HG03039 (cell line): Measurements from ENCODE around the gene NCAPG.

ENCODE experiments used
- ATAC-seq: cut with Tn5 transposase; IDR thresholded peaks from one replicate; pipeline ENCODE4 v1.9.1; 2021; ENCODE audit warnings: mild to moderate bottlenecking, moderate library complexity; ENCODE audit not compliant: unreplicated experiment

NCAPG gene

DNA sequence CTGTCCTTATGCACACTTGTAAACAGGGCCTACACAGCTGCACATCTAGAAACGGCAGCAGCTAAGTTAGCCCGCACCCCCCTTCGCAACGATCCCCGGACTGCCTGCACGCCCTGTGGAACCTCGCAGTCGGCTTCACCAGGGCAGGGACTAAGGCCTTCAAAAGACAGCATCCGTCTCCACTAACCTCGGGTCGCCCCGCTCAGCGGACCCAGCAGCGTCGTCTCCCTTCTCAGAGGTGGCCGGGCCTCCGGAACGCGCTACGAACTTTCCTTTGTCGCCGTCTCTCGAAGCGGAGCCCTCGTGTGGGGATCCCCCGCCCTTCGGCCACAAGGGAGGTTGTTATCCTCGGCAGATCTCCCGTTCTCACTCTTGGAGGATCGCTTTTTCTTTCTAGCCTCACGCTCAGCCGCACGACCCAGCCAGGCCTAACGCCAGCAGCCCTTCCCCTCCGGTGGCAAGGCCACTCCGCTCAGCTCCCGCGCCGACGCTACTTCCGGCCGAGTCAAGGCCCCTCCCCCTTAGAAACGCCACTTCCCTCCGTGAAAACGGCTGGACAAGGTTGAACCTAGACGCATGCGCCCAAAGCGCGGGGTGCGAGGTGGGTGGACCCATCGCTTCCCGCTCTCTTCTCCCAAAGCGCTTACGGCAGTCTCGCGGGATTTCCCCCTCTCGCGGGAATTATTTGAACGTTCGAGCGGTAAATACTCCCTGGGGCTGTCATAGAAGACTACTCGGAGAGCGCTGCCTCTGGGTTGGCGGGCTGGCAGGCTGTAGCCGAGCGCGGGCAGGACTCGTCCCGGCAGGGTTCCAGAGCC is at the start of gene NCAPG, which contains the start of gene DCAF16:
Gene NCAPG (plus strand): TSS at position 720 of the 818 bp plus-strand sequence. CDS start 99 bp downstream, outside the sequence.
Gene DCAF16 (minus strand): TSS at position 498 of the 818 bp plus-strand sequence. CDS start 6,616 bp downstream, outside the sequence.
- peak; percentile 90 for ATAC-seq

DNA sequence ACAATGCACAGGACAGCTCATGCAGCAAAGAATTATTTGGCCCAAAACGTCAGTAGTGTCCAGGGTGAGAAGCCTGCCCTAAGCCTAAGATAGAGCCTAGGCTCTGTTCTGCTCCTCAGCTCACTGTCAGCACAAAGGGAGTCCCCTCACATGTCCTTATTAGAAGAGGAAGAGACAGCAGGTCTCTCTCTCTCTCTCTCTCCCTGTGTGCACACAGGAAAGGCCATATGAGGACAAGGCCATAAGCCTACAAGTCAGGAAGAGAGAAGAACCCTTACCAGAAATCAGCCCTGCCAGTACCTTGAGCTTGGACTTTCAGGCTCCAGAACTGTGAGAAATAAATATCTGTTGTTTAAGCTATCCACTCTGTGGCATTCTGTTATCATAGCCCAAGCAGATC is 49.7 kb upstream of the NCAPG start:
- no peak for ATAC-seq

DNA sequence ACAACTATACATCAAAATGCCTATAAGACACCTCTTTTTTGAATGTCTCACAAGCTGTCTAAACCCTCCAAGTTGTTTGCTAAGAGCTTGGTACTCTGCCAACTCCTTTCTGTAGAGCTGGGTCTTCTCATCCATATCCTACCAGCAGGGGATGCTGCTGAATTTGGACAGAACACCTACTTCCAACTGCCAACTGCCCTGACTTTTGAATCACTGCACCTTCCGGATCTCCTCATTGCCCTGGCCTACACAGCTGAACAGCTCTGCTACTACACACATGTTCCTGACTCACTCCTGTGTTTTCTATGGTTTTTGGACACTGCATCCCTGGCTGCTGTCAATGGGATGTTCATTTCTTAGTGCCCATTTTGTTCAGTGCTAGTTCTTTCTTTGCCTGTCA is 48.1 kb upstream of the NCAPG start:
- no peak for ATAC-seq

GRCh38 chr4:17763416-17763815 is 47.4 kb upstream of the NCAPG start:
- no peak for ATAC-seq

DNA sequence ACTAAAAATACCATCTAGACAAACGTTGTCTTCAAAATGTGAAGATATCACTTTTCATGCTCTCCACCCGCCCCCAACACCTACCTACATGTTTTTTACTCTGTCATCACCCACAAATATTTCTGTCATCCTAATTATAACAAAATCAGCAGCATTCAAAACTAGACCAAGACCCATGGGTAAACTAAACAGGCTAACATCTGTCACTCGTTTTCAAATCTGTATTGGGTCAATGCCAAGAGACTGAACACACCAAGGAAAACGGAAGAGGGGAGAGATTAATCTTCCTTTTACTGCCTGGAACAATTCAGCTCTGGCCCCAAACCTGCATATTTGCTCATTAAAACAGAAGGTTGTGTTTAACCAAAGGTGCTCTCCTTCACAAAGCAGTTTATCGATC is 46.8 kb upstream of the NCAPG start:
- ATAC-seq: no peak

DNA sequence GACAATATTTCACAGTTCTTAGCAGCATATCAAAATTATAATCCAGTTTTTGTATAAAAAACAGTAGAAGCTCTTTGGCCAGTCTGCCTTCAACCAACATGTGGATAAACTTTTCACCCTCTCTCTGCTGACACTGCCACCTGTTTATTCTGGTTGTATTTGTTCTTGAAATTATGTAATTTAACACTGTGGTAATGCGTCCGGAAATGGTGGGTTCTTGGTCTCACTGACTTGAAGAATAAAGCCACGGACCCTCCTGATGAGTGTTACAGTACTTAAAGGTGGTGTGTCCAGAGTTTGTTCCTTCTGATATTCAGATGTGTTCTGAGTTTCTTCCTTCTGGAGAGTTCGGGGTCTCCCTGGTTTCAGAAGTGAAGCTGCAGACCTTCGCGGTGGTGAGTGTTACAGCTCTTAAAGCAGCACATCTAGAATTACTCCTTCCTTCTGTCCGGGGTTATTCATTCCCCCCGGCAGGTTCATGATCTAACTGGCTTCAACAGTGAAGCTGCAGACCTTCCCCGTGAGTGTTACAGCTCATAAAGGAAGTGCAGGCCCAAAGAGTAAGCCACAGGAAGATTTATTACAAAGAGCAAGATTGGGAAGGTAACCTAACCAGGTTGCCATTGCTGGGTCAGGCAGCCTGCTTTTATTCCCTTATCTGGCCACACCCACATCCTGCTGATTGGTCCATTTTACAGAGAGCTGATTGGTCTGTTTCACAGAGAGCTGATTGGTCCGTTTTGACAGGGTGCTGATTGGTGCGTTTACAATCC is 45.1 kb upstream of the NCAPG start:
- ATAC-seq: no peak

GRCh38 chr4:17766826-17767458 is 43.8 kb upstream of the NCAPG start:
- ATAC-seq: no peak

DNA sequence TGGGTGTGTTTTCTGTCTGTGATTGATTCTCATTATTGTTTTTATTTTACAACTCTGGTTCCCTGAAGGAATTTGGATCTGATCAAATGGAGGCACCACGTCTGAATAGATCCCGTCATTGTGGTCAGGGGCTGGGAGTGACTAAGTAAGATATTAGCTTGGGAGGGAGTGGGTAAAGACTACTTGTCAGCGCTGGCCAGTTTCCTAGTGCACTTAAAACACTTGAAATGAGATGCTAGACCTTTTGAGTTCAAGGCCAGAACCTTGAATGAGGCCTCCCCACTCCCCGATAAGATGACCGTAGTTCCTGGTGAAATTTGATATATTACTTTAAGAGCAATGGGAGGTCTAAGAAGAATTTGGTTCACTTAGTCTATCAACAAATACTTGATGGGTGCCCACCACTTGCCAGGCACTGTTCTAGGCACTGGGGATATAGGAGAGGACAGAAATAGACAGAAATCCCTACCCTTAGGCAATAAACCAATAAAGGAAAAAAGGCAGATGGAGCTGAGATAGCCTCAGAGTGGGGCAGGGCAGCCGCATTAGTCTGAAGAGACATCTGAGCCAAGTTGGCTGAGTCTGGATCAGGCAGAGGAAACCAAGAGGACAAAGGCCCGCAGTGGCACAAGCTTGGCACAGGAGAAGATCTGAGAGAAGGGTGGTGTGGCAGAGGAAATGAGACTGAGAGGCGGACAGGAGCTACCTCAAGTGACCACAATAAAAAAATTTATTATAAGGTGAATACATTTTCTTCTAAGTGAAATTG is 41.2 kb upstream of the NCAPG start:
- ATAC-seq: no peak

GRCh38 chr4:17770845-17771244 is 39.9 kb upstream of the NCAPG start:
- no peak for ATAC-seq

DNA sequence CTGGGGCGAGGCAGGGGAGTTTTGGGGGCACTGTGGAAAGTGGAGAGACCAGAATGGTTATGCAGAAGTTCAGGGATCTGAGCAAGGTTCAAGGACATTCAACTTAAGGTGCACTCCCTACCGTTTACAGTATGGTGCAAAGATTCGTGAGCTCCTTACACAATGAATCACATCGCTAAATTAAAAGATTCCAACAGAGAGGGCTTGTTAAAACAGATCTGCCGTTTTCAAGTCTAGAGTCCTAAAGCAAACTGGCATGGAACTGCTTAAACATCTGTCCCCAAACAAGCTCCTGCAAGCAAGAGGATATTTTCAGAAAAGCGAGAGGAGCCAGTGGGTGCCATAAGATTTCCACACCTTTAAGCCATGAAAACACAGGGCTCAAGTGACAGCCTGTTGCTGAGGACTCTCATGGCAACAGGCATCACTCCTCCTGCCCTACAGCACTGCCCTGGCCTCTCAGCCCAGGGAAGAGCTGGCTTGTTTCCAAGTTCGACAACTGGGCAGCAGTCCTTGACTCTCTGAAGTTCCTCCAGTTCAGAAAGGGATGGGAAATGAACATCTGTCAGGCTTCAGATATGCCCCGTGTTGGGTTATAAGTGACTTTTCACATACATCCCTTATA is 39.4 kb upstream of the NCAPG start:
- ATAC-seq: no peak

DNA sequence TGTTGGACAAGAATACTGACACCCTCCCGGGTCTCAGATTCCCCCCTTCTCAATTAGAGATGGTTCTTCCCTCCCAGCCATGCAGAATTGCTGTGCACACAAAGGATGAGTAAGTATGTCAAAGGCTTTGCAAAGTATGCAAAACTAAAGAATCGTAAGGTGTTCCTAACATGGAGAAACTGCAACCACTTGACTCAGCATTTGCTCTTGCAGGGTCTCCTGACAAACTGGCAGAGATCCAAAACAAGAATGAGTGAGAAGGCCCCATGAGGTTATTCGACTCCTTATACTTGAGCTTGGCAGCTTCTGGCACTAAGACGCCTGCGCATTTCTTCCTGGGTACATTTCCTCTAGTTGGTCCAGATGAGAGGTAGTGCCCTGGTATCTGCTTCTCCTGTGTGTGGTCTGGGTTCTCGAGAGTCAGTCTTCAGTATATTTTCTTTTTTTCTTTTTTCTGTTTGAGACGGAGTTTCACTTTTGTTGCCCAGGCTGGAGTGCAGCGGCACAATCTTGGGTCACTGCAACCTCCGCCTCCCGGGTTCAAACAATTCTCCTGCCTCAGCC is 37.6 kb upstream of the NCAPG start:
- ATAC-seq: no peak

GRCh38 chr4:17778431-17778830 is 32.3 kb upstream of the NCAPG start:
- ATAC-seq: no peak

- ATAC-seq: no peak
Measured at GRCh38 chr4:17780501-17781299, 30.1 kb upstream of the NCAPG start.

DNA sequence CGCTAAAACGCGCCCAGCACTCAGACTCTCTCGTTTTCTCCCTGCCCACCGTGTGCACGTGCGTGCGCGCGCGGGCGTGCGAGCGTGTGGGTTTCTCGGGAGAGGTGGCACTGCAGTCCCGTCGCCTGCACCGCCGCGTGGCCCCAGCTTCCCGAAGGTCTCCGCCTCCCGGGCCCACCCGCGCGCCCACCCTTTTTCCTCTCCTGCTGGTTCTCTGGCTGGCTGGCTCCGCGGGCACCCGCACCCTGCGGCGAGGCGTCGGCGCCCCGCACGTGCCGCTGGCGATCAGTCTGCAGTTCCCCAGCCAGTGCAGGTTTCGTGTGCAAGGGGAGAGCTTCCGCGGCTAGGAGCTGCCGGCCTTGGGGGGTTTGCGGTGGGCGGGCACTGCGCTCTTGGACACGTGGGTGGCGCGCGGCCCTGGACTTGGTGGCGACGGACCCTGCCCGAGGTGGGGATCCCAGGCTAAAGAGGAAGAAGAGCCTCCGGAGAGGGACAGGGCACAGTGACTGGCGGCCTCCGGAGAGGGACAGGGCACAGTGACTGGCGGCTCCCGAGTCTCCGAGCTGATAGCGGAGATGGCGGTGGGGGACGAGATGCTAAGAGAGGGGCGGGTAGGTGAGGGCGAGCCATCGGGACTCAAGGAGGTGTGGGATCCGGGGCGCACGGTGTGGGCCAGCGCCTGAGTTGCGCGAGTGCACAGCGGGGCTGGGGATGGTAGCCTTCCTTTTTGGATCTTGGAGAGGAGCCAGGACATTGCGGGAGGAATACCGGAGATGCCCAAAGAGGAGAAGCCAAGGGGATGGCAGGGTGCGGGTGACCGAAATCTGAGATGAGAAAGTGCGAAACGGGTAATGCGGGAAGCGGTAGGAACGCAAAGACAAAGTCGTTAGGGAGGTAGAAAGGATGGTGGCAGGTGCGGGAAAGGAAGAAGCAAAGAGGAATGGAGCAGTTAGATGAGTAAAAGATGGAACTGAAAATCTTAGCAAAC is 29.2 kb upstream of the NCAPG start, which contains the start of gene FAM184B:
Gene FAM184B (minus strand): TSS at position 322 of the 988 bp plus-strand sequence. CDS start 322 bp downstream, outside the sequence.
- no peak for ATAC-seq

- no peak for ATAC-seq
Measured at GRCh38 chr4:17785858-17786257, 24.9 kb upstream of the NCAPG start.

DNA sequence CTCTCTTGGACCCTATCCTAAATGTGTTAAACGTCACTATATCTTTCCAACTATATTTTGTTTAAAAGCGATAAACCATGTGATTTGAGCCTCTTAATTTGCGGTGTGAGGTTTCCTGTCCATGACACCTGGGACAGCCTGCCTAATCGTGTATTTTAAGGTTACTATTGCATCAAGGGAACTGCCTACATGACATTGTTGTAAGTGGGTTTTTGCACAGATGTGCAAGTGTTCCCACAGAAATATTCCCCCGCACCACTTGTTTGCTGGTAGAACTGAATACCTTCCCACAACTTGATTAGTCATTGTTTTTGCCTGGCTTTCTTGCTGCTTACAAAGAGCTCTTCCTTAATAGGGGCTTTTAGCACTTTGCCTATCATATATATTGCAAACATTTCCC is 24.2 kb upstream of the NCAPG start:
- ATAC-seq: no peak

- no peak for ATAC-seq
Measured at GRCh38 chr4:17787315-17787714, 23.5 kb upstream of the NCAPG start.

DNA sequence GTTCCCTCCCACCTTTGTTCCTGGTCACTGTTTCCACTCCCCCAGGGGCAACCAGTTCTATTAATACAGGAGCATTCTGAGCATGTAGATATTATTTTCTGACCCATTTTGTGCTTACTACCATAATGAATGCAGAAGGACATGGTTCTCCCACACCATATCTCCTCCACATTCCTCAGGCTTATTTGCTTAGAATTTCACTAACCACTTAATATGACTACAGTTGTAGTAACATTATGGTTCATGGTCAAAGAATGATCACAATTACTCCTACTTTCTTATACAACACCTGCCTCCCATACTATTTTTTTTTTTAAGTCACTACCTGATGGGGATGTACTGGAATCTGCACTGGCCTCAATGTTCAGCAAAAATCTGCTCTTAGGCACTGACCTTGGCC is 21.8 kb upstream of the NCAPG start:
- no peak for ATAC-seq
